A172 (cell line): ENCODE results near the gene CAPN12. TPM values are rescaled to one million over a fixed set of nuclear protein-coding genes. Genes with fewer than 3 reads are reported as not detected.
A peak's percentile ranks its signal among the peaks of the same experiment; 100 is the strongest.

Experiments
- DNase-seq: peaks from one replicate; pipeline ENCODE4 v3.0.0-alpha.2; 2015; ENCODE audit warnings: low spot score
- total RNA-seq: library from RNA; depleted of rRNA; stranded (reverse); fragments of >200 nt; shearing (Covaris generic); gene quantifications from 2 replicates; pipeline ENCODE4 v1.2.3, GENCODE V29; 2014

The CAPN12 gene
- total RNA-seq, 1 experiment from 2014 or later = not detected

- no peak for DNase-seq
Measured at GRCh38 chr19:38726284-38726673, 18.0 kb downstream of the CAPN12 start.

GRCh38 chr19:38725469-38726283, 18.6 kb downstream of the CAPN12 start:
- DNase-seq = no peak

- no peak for DNase-seq
Measured at GRCh38 chr19:38723990-38724854, 20.1 kb downstream of the CAPN12 start.

GRCh38 chr19:38723606-38723965, 20.7 kb downstream of the CAPN12 start:
- DNase-seq = no peak

GRCh38 chr19:38722947-38723605, 21.2 kb downstream of the CAPN12 start:
- no peak for DNase-seq

GRCh38 chr19:38721979-38722773, 22.1 kb downstream of the CAPN12 start:
- DNase-seq = no peak

- no peak for DNase-seq
Measured at GRCh38 chr19:38721496-38721895, 22.8 kb downstream of the CAPN12 start.

- DNase-seq = no peak
Measured at GRCh38 chr19:38720559-38721236, 23.6 kb downstream of the CAPN12 start.

- peak; percentile 89 for DNase-seq
Measured at GRCh38 chr19:38719761-38720558, 24.3 kb downstream of the CAPN12 start.

- DNase-seq = peak; percentile 94
Measured at GRCh38 chr19:38718747-38719543, 25.3 kb downstream of the CAPN12 start.

GRCh38 chr19:38717855-38718254, 26.4 kb downstream of the CAPN12 start:
- DNase-seq = no peak

- DNase-seq = no peak
Measured at GRCh38 chr19:38717051-38717450, 27.2 kb downstream of the CAPN12 start.

- DNase-seq = no peak
Measured at GRCh38 chr19:38715555-38715954, 28.7 kb downstream of the CAPN12 start.

GRCh38 chr19:38714354-38714778, 29.9 kb downstream of the CAPN12 start:
- DNase-seq = no peak

GRCh38 chr19:38713865-38714264, 30.4 kb downstream of the CAPN12 start:
- no peak for DNase-seq

GRCh38 chr19:38713227-38713649, 31.0 kb downstream of the CAPN12 start:
- no peak for DNase-seq

- DNase-seq = no peak
Measured at GRCh38 chr19:38712161-38712748, 32.0 kb downstream of the CAPN12 start.

GRCh38 chr19:38711726-38712153, 32.5 kb downstream of the CAPN12 start:
- peak; percentile 88 for DNase-seq
